ENCODE data around the gene ACAD11. TPM values are rescaled to one million over a fixed set of nuclear protein-coding genes. Genes with fewer than 3 reads are reported as not detected.

Gene ACAD11, protein sequence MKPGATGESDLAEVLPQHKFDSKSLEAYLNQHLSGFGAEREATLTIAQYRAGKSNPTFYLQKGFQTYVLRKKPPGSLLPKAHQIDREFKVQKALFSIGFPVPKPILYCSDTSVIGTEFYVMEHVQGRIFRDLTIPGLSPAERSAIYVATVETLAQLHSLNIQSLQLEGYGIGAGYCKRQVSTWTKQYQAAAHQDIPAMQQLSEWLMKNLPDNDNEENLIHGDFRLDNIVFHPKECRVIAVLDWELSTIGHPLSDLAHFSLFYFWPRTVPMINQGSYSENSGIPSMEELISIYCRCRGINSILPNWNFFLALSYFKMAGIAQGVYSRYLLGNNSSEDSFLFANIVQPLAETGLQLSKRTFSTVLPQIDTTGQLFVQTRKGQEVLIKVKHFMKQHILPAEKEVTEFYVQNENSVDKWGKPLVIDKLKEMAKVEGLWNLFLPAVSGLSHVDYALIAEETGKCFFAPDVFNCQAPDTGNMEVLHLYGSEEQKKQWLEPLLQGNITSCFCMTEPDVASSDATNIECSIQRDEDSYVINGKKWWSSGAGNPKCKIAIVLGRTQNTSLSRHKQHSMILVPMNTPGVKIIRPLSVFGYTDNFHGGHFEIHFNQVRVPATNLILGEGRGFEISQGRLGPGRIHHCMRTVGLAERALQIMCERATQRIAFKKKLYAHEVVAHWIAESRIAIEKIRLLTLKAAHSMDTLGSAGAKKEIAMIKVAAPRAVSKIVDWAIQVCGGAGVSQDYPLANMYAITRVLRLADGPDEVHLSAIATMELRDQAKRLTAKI
- 3.8 to 6.6 TPM (median 4.6 TPM) in 5 replicates for total RNA-seq (2022; extraction: Qiagen RNA extraction; ENCODE audit: low read depth)

DNA sequence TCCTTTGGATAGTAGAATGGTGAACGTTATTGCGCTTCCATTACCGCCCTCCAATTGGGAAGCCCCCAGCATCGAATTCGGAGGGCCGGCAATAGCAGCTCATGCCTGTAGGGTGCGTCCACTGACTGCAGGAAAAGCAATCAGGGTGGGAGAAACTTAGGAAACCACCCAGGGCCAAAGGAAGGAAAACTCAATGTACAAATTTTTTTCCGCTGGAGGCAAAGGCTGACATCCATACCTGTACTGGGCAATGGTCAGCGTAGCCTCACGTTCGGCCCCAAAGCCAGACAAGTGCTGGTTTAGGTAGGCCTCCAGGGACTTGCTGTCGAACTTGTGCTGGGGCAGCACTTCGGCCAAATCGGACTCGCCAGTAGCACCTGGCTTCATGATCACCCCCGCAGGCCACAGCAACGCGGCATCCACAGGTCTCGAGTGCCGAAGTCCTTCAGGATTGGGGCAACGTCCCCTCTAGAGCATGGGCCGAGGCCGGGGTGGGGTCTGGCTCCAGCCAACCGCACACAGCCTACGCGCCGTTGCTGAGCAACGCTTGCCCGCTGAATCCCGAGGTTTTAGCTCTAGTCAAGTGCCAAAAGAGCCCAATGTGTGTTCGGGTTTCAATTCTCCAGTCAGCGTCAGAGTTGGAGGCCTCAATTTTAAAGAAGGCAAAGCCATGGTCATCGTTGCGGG lies at the start of gene ACAD11:
Gene ACAD11 (minus strand): TSS at position 445 of the 687 bp plus-strand sequence. CDS start 58 bp downstream, at position 387.

DNA sequence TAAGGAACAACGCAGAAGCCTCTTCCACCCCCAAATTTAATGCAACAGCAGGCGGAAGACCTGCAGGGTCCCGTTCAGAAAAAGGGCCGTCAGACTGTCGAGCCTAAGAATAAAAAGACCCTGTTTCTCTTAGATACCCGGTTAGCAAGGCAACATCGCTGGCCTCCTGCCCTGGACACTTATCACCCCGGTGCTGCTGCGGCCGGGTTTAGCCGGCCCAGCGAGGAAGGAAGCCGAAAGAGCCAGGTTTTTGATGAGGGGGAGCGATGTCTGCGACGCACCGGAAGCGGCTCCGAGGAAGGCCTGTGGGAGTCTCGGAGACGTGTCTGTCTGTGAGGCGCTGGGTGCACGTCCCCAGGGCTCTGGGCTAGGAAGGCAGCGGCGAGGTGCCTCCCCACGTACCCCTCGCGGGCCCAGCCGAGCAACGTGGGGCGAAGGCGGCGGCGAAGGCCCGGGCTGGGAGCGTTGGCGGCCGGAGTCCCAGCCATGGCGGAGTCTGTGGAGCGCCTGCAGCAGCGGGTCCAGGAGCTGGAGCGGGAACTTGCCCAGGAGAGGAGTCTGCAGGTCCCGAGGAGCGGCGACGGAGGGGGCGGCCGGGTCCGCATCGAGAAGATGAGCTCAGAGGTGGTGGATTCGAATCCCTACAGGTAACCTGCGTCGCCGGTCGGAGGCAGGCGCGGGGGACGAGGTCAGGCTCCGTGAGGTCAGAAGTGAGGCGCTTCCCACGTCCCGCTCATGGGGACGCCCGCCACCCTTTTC lies 622 bp upstream of the ACAD11 start, which contains the start of gene UBA5:
Gene UBA5 (plus strand): TSS at position 278 of the 759 bp plus-strand sequence. CDS start 209 bp downstream, at position 487.

DNA sequence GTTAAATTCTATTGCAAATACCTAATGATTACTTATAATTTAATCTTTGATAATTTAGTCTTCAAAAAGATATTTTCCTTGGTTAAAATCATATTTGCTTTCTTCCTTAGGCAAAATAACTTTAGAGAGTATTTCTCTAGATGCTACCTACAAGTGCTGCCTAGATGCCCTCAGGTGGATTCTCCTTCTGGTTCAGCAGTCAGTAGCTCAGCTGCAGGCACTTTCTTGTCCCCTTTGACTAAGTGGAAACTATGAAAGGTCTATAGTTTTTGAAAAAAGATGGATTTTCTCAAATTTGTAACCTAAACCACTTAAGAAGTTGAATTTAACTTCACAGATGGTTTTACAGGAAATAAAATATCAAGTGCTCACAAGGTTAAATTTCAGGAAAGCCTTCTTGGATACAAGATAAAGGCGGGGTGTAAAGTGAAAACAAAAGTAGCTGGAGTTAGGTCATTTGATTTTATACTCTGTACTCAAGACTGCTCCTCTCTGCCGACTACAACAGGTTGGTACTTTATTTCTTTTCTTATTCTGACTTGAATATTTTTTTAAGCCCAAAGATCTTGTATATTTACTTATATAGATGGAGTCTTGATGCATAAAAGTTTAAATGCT lies 62.7 kb downstream of the ACAD11 start, which contains the start of gene ACKR4:
Gene ACKR4 (plus strand): TSS at position 455 of the 618 bp plus-strand sequence. CDS start 3,128 bp downstream, outside the sequence.

Other genes starting within 250 kb of the ACAD11 start
- gene DNAJC13, start 242.3 kb downstream of the ACAD11 start, total RNA-seq (2022; extraction: Qiagen RNA extraction; ENCODE audit: low read depth) = 11.8 to 15.1 TPM (median 13.0 TPM) in 5 replicates
- gene ACKR4, start 62.5 kb downstream of the ACAD11 start, total RNA-seq (2022; extraction: Qiagen RNA extraction; ENCODE audit: low read depth) = not detected in 5 replicates
- 21.4 to 28.7 TPM (median 26.6 TPM) in 5 replicates for gene UBA5, start 520 bp upstream of the ACAD11 start, total RNA-seq (2022; extraction: Qiagen RNA extraction; ENCODE audit: low read depth)
- 6.0 to 10.3 TPM (median 8.5 TPM) in 5 replicates for gene NPHP3, start 62.6 kb upstream of the ACAD11 start, total RNA-seq (2022; extraction: Qiagen RNA extraction; ENCODE audit: low read depth)

All from A549 treated with ZK216348 at 1 μM for 4 hours (cell line).